Activated CD4-positive, CD25-positive, alpha-beta regulatory T cell treated with anti-CD3 and anti-CD28 coated beads, Interleukin-2, amount 50 U/mL, for 24 hours (primary cell): ENCODE data around the gene ALDH9A1.
"Not testable (repeated sequence)": the region's sequence is repeated elsewhere in the genome, so short reads cannot be mapped to it uniquely, and the experiment has no call there.

Experiments
- ATAC-seq, 2 donors: fragments of 150-1000 bp; cut with Tn5 transposase; one replicate each; pipeline ENCODE4 v1.10.0; 2021; ENCODE audit warnings: mild to moderate bottlenecking in 1 of 2, moderate library complexity in 1 of 2

The ALDH9A1 gene

DNA sequence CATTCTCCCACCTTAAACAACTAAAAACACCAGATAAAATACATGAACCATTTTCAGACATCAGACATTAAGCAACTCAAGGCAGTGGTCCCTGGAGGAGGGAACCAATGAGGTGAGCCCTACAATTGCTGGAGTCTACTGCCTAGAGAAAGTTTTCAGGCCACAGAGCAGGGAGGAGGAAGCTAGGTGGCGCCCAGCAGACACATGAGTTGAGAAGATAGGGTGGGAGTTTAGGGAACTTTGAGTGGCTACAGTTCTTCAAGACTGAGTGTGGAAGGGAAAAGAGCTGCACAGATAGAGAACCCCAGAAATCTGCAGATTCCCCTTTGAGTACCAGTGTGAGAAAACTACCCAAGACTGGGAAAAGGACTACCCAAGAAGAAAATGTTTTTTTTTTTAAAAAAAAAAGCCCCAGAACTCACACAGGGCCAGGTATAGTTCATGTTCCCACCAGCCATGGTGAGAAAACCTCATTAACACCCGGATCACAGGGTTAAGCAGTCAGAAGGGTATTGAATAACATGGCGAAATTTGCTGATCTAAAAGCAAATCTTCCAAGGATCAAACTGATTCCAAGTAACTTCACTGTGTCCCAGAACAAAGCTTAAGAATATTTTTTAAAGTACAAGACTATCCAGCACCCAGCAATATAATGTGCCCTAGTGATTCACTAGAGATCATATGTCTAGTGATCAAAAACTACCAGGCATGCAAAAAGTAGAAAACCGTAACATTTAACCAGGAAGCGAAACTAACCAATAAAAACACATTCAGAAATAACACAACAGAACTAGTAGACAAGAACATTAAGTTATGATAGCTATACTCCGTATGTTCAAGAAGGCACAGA, 12.0 kb downstream of the ALDH9A1 start:
- peak; percentile 53 to 79 for ATAC-seq

DNA sequence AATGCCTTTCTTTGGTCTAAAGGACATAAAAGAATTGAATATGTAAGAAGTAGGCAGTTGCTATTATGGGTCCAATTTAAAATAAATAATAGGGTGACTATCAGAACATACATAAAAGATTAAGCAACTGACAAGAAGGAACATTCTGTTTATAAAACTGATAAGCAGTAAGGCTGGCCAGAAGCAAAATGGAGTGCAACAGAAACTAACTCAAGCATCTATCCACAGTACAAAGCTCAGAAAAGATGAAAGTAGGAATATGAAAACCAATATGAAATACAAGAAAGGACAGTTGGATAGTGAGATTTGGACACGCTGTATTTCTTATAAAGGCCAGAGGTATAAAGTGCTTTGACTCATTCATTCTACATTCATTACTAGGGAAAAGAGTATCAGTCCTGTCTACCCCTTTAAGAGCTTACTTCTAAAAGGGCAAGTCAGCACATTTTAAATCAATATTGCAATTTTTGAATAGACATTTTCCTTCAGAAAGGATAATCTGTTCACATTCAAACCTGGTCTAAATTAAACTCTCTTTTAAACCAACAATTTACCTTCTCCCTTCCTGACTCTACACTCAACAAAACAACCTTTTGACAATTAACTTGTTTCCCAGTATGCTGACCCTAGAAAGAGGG, 14.4 kb downstream of the ALDH9A1 start:
- no peak for ATAC-seq

DNA sequence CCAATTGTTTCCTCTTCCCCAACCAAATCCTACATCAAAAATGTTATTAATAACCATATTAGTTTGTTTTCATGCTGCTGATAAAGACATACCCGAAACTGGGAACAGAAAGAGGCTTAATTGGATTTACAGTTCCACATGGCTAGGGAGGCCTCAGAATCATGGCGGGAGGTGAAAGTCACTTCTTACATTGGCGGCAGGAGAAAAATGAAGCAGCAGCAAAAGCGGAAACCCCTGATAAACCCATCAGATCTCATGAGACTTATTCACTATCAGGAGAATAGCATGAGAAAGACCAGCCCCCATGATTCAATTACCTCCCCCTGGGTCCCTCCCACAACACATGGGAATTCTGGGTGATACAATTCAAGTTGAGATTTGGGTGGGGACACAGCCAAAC, 17.6 kb downstream of the ALDH9A1 start:
- ATAC-seq, result not testable (repeated sequence)

DNA sequence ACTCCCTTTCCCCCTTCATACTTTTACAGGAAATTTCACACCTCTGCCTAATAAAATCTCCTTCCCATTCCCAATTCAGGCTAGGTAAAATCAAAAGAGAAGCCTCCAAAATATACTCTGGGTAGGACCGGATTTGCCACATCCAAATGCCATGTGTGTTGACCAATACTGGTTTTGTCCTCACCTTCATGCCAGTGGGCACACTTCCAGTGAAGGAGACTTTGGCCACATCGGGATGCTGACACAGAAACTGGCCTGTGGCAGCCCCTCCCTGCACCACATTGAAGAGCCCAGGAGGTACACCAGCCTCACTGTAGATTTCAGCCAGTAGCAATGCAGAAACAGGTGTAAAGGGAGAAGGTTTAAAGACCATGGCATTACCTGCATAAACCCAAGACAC, 18.1 kb downstream of the ALDH9A1 start:
- ATAC-seq, result no peak

DNA sequence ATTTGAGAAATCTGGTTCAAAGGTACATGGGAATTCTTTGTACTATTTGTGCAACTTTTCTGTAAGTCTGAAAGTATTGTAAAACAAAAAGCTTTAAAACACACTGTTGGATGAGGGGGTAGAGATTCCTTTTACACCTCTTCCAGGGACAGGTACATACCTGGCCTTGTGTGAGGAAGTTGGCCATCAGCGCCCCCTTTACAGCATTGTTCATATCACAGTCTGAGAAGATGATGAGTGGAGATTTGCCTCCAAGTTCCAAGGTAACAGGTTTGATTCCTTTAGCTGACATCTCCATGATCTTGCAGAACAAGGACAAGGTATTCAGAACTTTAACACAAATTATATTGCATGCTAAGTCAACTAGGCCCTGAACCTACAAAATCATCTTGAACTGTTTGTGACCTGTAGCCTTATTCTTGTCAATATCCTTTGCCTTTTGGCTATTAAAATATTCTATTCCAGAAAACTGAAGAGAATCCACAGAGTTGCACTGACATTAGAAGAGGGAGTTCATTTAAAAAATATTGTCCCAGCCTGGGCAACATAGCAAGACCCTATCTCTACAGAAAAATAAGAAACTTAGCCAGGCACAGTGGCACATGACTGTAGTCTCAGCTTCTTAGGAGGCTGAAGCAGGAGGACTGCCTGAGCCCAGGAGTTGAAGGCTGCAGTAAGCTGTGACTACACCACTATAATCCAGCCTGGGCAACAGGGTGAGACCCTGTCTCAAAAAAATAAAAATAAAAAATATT, 18.9 kb downstream of the ALDH9A1 start:
- no peak for ATAC-seq

DNA sequence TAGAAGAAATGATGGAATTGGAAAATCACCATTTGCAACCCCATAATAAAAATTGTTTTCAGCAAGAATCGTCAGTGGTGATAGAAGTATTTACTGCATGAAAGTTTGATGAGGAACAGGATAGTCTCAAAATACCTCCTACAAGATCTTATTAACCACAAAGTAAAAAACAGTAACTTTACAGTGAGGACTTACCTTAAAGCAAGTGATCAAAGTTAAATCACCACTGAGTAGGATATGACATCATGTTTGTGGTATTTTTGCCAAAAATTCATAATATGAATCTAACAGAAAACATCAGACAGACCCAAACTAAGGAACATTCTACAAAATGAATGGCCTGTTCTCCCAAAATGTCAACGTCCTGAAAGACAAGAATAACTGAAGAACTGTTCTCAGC, 19.9 kb downstream of the ALDH9A1 start:
- ATAC-seq, result peak; percentile 46 to 48

DNA sequence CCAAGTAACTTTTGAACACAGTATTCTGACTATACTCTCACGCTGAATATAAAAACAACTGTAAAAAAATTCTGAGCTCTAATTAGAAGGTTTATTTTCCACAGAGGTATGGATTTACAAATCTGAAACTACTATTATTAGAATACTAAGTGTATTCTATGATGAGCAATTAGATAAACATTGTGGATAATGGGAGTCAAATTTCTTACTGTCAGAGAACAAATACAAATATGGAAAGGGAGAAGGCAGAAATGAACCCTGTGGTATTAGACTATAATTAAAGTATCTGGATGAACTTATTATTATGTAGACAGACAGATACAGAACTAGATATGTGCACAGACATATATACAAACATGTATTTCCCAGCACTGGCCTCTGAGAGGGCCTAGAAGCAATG, 22.6 kb downstream of the ALDH9A1 start:
- ATAC-seq, result no peak

DNA sequence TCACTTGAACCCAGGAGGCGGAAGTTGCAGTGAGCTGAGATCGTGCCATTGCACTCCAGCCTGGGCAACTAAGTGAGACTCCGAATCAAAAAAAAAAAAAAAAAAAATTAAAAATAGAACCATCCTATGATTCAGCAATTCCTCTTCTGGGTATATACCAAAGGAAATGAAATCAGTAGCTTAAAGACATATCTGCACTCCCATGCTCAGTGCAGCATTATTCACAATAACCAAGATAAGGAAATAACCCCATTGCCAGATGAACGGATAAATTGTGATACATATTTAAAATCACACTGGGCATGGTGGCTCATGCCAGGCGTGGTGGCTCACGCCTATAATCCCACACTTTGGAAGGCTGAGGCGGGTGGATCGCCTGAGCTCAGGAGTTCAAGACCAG, 23.8 kb downstream of the ALDH9A1 start:
- ATAC-seq, result no peak

DNA sequence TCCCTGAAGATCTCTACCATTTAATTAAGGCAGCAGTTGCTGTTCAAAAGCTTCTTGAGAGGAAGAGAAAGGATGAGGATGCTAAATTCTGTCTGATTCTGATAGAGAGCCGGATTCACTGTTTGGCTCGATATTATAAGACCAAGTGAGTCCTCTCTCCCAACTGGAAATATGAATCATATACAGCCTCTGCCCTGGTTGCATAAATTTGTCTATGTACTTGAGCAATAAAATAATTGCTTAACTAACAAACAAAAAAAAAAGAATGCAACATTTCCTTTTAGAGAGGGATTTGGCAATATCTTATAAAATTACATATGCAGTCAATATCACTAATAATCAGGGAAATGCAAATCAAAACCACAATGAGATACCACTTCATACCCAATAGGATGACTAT, 26.8 kb downstream of the ALDH9A1 start:
- no peak for ATAC-seq

DNA sequence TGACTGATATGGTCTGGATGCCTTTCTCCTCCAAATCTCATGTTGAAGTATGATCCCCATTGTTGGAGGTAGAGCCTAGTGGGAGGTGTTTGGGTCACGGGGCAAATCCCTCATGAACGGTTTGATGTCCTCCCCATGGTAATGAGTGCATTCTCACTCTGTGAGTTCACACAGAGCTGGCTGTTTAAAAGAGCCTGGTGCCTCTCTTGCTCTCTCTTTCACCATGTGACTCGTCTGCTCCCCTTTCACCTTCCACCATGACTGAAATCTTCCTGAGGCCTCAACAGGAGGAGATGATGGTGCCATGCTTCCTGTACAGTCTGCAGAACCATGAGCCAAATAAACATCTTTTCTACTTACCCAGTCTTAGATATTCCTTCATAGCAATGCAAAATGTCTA, 30.2 kb downstream of the ALDH9A1 start:
- ATAC-seq, result no peak

DNA sequence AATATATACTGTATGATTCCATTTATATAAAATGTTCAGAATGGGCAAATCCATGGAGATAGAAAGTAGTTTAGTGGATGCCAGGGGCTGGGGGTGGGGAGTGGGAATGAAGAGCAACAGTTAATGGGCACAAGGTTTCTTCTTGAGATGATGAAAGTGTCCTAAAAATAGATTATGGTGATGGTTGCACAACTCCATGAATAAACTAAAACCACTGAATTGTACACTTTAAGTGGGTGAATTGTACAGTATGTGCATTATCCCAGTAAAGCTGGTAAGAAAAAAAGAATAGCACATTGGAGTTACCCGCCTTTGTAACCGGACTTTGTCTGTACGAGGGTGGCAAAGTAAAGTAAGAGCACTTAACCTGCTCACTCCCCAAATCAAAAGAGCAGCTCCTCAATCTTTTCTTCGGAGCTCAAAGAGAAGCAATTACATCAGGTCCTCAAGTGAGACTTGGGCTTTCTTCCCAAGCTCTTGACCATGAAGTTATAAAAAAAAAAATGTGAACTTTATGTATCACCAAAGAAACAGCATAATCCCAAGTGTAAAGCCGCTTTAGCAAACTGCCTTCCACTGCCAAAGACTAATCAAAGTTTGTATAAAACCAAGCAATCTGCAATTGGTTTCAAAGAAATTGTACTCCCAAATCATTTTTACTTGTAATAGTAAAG, 32.1 kb downstream of the ALDH9A1 start:
- ATAC-seq, result no peak

DNA sequence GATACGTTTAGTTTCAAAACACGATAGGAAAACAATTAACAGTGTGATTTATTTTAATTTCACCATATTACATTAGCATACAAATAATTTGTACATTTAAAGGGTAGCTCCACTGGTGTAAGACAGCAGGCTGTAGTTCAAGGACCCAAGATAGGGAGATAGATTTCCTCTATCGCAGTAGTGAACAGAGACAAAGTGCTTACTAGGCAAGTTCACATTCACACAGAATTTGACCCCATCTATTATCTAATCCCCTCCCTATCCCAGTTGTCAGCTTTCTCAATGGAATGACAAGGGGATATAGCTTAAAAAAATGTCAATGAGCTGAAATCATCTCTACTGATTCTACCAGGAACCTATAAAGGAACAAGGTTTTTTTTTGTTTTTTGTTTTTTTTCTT, 36.2 kb downstream of the ALDH9A1 start:
- ATAC-seq, result no peak

DNA sequence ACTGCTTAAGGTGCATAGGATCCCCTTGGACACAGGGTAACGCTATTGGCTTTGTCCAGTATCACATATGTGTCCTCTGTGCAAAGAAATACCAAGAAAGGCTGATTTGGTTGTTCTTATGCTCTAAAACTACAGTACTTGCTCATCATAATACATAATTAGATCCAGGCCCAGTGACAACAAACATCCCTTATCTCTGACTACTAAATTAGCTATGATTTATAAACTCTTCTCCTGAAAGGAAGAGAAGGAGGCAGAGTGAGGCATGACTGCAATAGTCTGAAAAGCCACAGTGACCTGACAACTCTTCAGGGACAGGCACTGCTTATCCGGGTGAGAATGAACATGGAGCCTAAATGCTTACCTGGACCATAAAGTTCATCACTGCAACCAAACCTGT, 36.7 kb downstream of the ALDH9A1 start:
- ATAC-seq, result no peak

DNA sequence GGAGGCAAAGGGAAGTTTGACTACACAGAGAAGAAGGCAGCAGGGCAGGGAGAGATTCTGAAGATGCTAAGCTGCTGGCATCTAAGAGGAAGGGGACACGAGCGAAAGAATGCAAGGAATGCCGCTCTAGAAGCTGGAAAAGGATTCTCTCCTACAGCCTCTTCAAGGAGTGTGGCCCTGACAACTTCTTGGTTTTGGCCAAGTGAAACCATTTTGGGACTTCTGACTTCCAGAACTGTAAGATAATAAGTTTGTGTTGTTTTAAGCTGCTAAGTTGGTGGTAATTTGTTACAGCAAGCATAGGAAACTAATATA, 38.8 kb downstream of the ALDH9A1 start:
- ATAC-seq, result no peak

DNA sequence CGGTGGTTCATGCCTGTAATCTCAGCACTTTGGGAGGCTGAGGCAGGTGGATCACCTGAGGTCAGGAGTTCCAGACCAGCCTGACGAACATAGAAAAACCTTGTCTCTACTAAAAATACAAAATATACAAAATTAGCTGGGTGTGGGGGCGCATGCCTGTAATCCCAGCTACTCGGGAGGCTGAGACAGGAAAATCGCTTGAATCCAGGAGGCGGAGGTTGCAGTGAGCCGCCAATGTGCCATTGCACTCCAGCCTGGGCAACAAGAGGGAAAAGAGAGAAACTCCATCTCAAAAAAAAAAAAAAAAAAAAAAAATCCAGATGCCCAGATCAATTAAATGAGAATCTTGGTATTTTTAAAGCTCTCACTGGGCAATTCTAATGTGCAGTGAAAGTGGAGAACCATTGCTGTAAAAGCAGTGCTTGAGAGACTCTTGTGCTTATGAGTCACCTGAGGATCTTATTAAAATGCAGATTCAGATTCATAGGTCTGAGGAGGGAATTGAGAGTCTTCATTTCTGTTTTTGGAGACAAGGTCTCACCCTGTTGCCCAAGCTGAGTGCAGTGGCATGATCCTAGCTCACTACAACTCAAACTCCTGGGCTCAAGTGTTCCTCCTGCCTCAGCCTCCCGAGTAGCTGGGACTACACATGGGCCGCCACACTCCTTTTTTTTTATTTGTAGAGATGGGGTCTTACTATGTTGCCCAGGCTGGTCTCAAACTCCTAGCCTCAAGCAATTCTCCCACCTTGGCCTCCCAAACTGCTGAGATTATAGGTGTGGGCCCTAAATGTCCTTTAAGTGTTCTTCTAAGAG, 39.4 kb downstream of the ALDH9A1 start:
- ATAC-seq, result not testable (repeated sequence)

DNA sequence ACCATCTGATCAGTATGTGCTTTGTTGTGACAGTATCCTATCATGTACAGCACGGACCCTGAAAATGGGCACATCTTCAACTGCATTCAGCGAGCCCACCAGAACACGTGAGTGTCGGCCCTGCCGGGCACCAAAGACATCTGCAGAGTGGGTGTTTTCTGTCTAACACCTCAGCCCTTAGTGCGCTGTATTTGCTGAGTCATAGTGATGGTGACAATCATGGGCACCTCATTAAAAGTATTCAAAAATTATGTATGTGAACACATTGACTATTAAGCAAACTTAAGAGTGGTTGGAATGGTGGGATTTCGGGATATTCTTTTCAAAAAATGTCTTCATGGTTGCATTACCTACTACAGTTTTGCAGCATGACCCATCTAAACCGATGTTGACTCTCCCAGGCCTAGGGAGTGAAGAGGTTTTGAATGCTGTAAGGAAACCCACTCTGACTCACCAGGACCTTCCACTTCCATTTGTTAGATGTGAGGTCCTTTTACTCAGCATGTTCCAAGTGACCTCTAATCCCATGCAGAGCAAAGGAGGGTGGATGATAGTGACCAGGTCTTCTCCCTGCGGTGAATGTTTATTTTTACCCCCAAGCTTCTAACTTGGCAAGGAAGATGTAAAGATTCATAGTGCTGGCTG, 47.3 kb downstream of the ALDH9A1 start:
- ATAC-seq, result no peak

DNA sequence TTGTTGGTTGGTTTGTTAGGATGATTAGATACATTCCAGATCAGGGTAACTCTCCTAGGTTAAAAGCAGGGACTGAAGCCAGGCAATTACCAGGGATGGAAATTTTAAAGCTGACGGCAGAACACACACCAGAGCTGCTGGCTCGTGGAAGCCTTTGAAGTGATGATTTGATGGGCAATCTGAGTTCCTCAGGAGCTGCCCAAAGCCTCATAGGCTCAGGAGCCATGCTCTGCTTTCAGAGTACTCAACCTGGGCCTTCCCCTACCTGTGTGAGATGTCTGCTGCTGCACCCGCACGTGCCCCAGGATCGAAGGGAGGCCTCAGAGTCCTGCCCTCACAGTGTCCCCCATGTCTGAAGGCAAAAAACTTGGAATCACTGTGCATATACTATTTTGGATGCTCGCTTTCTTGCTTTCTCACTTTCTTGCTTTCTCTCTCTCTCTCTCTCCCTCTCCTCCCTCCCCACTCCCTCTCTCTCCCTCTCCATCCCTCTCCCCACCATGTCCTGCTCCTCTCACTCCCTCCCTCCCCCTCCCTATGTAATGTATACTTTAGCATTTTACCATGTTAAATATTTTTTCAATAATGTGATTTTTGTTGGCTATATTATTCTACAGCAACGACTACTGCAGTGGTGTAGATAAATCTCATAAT, 49.3 kb downstream of the ALDH9A1 start:
- ATAC-seq, result no peak

DNA sequence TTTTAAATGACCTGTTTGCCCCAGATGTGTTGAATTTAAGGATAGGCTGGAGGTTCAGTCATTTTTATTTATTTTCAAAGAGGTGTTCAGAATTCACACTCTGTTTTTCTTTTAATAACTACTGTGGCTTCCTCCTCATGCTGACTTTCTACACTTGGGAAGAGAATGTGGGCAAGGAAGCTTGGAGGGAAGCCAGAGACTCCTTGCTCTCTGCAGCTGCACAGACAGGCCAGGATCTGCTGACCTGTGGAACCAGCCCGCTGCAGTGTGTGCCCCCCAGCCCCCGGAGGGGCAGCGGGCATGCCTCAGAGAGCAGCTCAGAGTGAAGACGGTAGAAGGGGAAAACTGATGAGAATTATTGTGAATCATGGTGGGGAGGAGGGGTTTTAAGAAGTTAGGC, 50.4 kb downstream of the ALDH9A1 start:
- ATAC-seq, result no peak

DNA sequence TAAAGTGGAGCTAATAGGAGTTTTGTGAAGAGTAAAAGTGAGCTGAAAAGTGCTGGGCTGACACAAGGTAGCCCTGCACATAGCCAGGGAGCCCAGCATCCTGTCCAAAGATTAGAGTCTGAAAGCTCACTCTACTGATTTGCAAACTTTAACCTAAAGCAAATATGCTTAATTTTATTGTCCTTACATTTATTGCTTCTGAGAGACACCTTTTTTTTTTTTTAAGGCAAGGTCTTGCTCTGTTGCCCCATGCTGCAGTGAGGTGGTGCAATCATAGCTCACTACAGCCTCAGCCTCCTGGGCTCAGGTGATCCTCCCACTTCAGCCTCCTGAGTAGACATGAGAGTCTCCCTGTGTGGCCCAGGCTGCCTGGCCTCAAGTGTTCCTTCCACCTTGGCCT, 50.8 kb downstream of the ALDH9A1 start:
- ATAC-seq, result no peak

DNA sequence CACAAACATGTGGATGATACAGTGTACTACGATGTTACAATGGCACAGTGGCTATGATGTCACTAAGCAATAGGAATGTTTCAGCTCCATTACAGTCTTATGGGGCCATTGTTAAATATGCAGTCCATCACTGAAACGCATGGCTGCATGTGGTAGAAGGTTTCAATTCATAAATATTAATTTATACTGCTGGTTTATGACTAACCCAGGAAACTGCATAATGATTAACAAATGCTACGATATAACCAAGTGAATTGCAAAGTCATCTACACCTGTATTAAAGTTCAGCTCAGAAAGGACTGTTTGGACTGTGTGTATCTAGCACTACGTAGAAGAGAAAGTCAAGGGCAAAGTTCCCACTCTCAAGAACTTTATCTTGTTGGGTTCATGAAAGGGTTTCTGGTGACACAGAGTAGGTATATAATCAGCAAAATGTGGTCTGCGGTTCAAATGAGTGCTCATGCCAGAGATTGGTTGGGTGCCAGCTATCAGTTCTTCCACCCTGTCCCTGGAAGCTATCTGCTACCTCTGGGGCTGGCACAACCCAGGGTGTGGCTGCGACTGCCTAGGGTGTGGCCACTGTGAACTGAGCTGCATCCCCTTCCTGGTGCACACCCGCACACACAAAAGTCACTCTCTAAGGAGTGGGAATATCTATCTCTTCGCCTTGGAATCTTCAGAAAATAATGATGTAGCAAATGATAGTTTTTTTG, 52.6 kb downstream of the ALDH9A1 start:
- ATAC-seq, result peak; percentile 59 to 68
